ENCODE data around the gene EOGT. TPM values are rescaled to one million over a fixed set of nuclear protein-coding genes. Genes with fewer than 3 reads are reported as not detected.

EOGT gene
- total RNA-seq, 2 donors from 2014 or later, result 59.2 to 60.3 TPM

GRCh38 chr3:68985146-68985790 is 28.2 kb downstream of the EOGT start:
- Histone ChIP-seq H3K27ac (no peak overlapping the region), H3K36me3 (peaks cover 89% of the 10 kb centered on the region), H3K4me3 (no peak overlapping the region), H3K4me1 (no peaks in the 10 kb centered on the region), H3K27me3 (no peaks in the 10 kb centered on the region), H3K9me3 (no peaks in the 10 kb centered on the region)
- TF ChIP-seq CTCF (IDR thresholded peaks at IDR 0.05), result no peak
- no peak for DNase-seq (ENCODE audit: low spot score)

GRCh38 chr3:68984011-68984530 is 29.4 kb downstream of the EOGT start:
- TF ChIP-seq CTCF (IDR thresholded peaks at IDR 0.05), result no peak
- no peak overlapping the region for H3K4me3 ChIP-seq
- no peak for DNase-seq (ENCODE audit: low spot score)
- no peaks in the 10 kb centered on the region for H3K27me3 ChIP-seq
- H3K27ac ChIP-seq, result no peak overlapping the region
- no peaks in the 10 kb centered on the region for H3K4me1 ChIP-seq
- H3K9me3 ChIP-seq, result no peaks in the 10 kb centered on the region
- peaks cover 99% of the 10 kb centered on the region for H3K36me3 ChIP-seq

GRCh38 chr3:68977486-68978167 is 35.9 kb downstream of the EOGT start:
- peaks cover 70% of the 10 kb centered on the region for H3K36me3 ChIP-seq
- no peaks in the 10 kb centered on the region for H3K27me3 ChIP-seq
- no peak overlapping the region for H3K4me3 ChIP-seq
- no peak for DNase-seq (ENCODE audit: low spot score)
- TF ChIP-seq CTCF (IDR thresholded peaks at IDR 0.05), result no peak
- no peak overlapping the region for H3K27ac ChIP-seq
- H3K9me3 ChIP-seq, result no peaks in the 10 kb centered on the region
- no peaks in the 10 kb centered on the region for H3K4me1 ChIP-seq

- no peak for TF ChIP-seq CTCF (IDR thresholded peaks at IDR 0.05)
- Histone ChIP-seq H3K27me3 (no peaks in the 10 kb centered on the region), H3K9me3 (no peaks in the 10 kb centered on the region), H3K27ac (no peak overlapping the region), H3K36me3 (peaks cover 41% of the 10 kb centered on the region), H3K4me3 (no peak overlapping the region), H3K4me1 (no peaks in the 10 kb centered on the region)
- DNase-seq (ENCODE audit: low spot score), result no peak
Observed at GRCh38 chr3:68974711-68975110, 38.8 kb downstream of the EOGT start.

GRCh38 chr3:68973639-68974038 is 39.8 kb downstream of the EOGT start:
- TF ChIP-seq CTCF (IDR thresholded peaks at IDR 0.05), result no peak
- Histone ChIP-seq H3K27ac (no peak overlapping the region), H3K36me3 (peaks cover 30% of the 10 kb centered on the region), H3K4me1 (no peaks in the 10 kb centered on the region), H3K27me3 (no peaks in the 10 kb centered on the region), H3K4me3 (no peak overlapping the region), H3K9me3 (no peaks in the 10 kb centered on the region)
- DNase-seq (ENCODE audit: low spot score), result no peak
